AG08395 (cell line): ENCODE data around the gene SIL1.
"Not testable (repeated sequence)": the region's sequence is repeated elsewhere in the genome, so short reads cannot be mapped to it uniquely, and the experiment has no call there.

ENCODE experiments used
- DNase-seq: peaks from one replicate; pipeline ENCODE4 v3.0.0; 2012; ENCODE audit warnings: mixed read lengths, low spot score

SIL1 gene

DNA sequence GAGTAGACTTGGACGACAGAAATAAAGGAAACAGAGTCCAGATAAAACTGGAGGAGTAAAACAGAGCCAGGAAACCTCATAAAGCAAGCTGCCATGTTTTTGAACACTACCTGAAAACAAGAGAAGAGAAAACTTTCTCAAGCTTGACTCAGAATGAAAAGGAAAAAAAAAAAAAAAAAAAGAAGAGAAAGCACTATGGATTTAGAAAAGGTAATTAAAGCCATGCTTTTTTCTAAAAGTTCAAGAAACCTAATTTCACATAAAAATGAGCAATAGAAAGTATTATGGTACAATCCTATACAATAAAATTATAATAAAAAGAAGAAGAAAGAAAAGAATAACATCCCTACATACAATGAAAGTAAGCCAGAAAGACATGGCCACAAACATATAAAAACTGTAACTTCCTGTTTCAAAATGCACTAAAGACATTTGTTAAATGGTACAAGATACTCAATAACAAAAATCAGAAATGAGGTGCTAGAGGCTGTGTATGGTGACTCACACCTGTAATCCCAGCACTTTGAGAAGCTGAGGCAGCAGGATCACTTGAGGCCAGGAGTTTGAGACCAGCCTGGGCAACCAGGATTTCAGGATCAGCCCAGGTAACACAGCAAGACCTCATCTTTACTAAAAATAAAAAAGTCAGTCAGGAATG, 129.5 kb downstream of the SIL1 start:
- DNase-seq: no peak

DNA sequence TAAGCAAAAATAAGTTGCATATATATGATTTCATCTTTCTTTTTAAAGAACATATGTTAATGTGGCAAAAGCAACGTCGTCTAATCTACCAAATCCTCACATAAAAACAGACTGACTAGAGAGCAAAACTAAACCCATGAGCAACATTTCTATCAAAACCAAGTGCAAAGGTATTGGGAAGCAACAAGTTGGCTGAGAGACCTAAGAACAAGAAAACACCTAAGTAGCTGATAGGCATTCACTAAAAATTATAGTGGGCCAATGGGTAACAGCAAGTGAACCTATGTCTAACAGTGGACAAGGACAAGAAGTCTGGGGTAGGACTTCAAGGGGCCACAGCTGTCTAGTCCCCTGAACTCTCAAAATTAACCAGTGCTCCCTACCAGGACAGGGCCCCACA, 130.1 kb downstream of the SIL1 start:
- DNase-seq: no peak

GRCh38 chr5:139065306-139065705, 132.9 kb downstream of the SIL1 start:
- DNase-seq: no peak

DNA sequence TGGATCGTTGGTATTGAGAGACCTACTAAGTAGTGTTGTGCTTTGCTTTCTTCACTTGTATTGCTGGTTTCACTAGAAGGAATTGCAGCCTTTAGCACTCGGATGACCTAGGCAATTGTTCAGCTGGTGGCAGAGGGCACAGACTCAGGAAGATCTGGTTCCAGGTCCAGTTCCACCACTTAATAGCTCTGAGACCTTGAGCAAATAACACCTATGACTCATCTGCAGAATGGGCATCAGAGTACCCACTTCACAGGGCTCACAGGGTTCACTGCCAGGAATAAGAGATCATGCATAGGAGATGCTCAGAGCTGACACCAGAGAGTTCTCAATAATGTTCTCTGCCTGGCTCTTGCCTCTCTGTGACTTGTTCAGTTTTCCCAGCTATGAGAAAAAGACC, 133.6 kb downstream of the SIL1 start:
- no peak for DNase-seq

GRCh38 chr5:139063664-139064054, 134.5 kb downstream of the SIL1 start:
- DNase-seq: no peak

GRCh38 chr5:139062910-139063663, 135.1 kb downstream of the SIL1 start:
- DNase-seq: no peak

DNA sequence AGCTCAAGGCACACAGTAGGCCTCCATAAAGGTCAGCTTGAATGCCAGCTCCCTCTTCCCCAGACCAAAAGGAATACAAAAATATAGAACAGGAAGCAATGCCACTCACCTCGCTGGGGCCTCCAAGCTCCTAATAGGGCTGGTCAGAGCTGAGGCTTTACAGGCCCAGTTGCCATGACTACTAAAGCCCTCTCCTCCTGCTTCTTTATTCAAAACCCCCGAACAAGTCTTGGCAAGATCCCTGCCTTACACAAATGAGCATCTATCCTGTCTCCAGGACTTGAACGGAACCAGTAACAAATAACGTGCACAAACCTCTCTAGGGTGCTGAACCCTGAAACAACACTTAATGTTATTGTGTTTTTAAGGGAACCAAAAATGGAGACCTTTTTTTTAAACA, 136.3 kb downstream of the SIL1 start:
- DNase-seq: no peak

DNA sequence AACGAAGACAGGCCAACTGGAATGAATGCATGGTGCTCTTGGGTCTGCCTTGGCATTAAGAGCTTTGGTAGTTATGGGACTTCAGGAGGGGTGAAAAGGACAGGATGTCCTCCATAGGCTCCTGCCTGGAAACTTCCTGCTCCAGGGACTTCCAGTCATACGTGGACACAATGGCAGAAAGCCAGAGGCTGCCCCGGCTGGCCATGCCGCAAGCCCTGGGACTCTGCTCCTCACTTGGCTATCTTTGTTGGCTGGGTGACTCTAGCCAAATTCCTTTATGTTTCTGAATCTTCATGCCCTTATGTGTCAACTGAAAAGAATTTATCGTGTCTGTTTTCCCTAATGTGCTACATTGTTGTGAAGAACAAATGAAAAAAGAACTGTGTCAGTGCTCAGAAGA, 136.9 kb downstream of the SIL1 start:
- peak; percentile 86 for DNase-seq

- DNase-seq: peak; percentile 57
Measured at GRCh38 chr5:139058121-139058520, 140.0 kb downstream of the SIL1 start.

GRCh38 chr5:139057045-139057939, 140.9 kb downstream of the SIL1 start:
- DNase-seq: not testable (repeated sequence)

- no peak for DNase-seq
Measured at GRCh38 chr5:139052975-139053374, 145.2 kb downstream of the SIL1 start.

- no peak for DNase-seq
Measured at GRCh38 chr5:139051392-139051791, 146.8 kb downstream of the SIL1 start.

DNA sequence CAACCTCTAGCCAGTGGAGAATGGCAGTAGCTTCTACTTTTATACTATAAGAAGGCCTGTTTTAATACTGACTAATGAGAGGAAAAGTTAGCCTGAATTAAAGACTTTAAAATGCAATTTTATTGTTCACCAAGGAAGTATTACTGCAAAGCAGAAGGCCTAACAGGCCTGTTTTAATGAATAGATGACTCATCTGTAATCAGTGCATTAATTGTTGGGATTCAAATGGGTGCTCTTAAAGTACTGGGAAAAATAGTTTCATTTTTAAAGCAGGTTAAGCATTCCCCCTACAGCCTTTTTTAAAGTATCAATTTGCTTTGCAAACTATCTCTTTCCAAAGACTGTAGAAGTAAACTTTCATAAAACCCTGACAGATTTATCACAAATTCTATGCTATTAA, 147.7 kb downstream of the SIL1 start:
- no peak for DNase-seq

DNA sequence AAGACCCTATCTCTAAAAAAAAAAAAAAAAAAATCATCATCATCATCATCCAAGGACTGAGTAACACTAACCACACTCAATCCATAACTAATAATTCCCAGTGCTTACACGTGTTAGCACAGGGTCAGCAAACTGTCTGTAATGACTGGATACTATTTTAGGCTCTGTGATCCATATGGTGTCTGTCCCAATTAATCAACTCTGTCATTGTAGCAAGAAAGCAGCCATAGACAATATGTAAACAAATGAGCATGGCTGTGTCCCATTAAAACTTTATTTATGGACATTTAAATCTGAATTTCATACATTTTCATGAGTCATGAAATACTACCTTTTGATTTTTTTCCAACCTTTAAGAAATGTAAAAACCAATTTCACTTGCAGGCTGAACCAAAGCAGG, 148.4 kb downstream of the SIL1 start:
- no peak for DNase-seq

GRCh38 chr5:139046551-139046950, 151.6 kb downstream of the SIL1 start:
- DNase-seq: no peak

DNA sequence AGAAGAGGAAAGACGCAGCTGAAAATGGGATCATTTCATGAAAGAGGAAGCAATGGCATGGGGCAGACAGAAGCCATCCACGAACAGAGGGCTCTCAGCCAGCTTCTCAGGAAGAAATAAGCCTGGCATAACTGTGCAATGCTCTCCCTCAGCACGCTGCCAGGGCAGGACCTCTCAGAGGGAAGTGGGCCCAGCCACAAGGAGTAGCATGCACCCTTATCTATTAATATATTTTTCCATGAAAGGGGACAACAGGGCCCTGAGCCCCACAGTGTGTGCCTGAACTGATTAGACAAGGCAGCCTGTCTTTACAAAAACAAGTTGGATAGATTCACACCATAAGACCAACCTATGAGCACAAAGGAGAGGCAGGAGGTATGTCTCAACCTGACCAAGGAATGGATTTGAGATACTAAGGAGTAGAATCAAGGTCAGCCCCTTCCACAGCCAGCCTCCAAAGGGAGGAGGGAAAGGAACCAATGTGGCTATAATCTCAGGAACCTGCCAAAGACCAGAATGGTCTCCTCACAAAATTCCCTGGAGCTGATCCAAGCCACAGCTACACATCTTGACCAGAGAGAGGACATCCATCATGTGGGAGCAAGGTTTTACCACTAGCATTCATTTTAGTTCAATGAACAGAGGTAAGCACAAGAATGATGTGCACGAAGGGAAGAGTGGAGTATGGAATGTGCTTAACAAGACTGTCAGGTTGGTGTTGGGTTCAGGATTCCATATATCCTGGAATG, 154.8 kb downstream of the SIL1 start:
- DNase-seq: no peak

DNA sequence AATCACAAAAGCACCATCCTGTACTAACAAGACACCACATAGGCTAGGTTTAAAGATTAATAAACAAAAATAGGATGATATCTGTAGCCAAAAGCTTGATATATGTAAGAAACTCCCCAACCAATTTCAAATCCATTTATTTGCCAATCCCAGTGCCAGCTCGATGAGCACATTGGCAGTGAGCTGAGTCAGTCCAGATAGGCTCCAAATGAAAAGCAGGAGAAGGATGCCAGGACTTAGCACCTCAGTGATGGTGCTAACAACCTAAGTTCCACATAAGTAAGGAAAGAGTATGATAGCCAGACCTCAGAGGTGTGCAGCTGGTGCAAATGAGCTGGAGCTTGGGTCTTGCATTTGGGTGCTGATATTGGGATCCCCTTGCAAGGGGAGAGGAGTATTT, 158.1 kb downstream of the SIL1 start:
- DNase-seq: no peak

DNA sequence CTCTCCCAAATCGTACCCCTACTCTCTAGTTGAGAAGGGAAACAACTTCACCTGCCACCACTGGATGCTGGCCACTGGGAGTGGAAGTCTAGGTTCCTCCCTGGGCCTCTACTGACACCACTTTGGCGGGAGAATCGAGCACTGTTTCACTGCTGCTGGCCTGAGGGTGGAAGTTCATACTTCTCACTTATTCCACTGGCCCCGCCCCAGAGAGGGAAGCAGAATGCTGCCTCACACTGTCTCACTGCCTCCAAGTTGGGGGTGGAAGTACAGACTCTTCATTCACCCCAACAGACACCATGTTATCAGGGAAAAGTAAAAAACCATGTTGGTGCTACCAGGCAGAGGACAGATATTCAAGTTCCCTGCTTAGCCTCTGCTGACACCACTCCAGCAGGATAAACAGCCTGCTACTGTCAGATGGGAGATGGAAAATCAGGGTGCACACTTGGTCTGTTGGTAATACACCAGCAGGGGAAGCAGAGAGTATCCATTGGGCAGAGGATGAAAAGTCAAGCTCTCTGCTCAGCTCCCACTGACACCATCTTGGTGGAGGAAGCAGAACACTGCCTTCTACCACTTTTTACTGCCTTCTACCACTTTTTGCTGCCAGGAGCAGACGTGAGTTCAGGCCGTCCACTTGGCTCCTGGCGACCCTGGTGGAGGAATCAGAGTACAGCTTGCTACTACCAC, 159.4 kb downstream of the SIL1 start:
- no peak for DNase-seq

- DNase-seq: no peak
Measured at GRCh38 chr5:139037732-139038131, 160.4 kb downstream of the SIL1 start.

DNA sequence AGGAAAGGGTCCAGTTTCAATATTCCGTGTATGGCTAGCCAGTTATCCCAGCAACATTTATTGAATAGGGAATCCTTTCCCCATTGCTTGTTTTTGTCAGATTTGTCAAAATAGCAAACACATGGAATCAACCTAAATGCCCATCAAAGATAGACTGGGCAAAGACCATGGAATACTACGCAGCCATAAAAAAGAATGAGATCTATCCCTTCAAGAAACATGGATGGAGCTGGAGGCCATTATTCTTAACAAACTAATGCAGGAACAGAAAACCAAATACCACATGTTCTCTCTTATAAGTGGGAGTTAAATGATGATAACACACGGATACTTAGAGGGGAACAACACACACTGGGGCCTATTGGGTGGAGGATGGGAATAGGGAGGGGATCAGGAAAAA, 161.8 kb downstream of the SIL1 start:
- DNase-seq: not testable (repeated sequence)

DNA sequence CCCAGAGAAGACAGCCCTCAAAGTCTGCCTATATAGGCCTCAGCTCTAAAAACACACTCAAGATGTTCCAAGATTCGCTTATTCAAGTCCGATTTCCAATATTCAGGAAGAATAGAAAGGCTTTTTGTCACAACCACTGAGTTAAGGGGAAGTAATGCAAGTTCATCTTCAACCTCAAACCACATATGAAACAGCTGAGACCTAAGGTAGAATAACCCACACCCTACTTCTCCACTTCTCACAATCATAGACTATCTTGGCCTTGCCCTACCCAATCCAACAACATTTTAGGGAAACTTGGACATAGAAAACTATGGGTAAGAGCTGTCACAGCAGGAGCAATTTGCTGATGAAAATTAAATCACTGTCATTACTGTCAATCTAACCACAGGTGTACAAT, 171.0 kb downstream of the SIL1 start:
- DNase-seq: no peak

DNA sequence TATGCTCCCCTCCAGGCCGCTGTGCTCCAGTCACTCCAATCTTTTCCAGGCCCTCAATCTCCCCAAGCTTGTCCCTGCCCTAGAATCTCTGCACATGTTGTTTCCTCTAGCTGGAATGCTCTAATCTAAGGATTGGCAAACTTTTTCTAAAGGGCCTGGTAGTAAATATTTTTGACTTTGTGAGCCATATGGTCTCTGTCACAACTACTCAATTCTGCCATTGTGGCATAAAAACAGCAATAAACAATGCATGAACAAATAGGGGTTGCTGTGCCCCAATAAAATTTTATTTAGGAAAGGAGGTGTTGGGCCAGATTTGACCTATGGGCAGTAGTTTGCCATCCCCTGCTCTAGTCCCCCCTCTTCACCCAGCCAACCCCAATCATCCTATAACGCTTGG, 172.5 kb downstream of the SIL1 start:
- DNase-seq: no peak
